ENCODE results near the gene SIX3.

GRCh38 chr2:44952143-44952805, 10.8 kb downstream of the SIX3 start:
- TF ChIP-seq YY1 (IDR thresholded peaks at IDR 0.05; ENCODE audit: insufficient read depth, insufficient read length) (no peak), ZNF274 (IDR thresholded peaks at IDR 0.05; ENCODE audit: low read depth, low read length) (no peak)

All from NT2/D1 (cell line).